Mucosa of descending colon (tissue), 3 donors: Measurements from ENCODE around the gene DLG2. TPM values are rescaled to one million over a fixed set of nuclear protein-coding genes. Genes with fewer than 3 reads are reported as not detected.

Experiments
- ATAC-seq: fragments of 200-7000 bp; cut with Tn5 transposase; one replicate; pipeline ENCODE4 v1.9.1; 2020; ENCODE audit warnings: mild to moderate bottlenecking, moderate library complexity
- DNase-seq, 3 donors: peaks; one replicate each; pipeline ENCODE4 v3.0.0-alpha.2; 2020
- H3K36me3 ChIP-seq: fragments of 200-600 bp; one replicate; pipeline ENCODE4 v1.8.0; 2021; ENCODE audit warnings: low read depth, mild to moderate bottlenecking
- H3K4me1 ChIP-seq: fragments of 200-600 bp; one replicate; pipeline ENCODE4 v1.8.0; 2021; ENCODE audit warnings: low read depth, mild to moderate bottlenecking
- H3K4me3 ChIP-seq: fragments of 200-600 bp; one replicate; pipeline ENCODE4 v1.8.0; 2021; ENCODE audit warnings: mild to moderate bottlenecking
- H3K9me3 ChIP-seq: fragments of 200-600 bp; one replicate; pipeline ENCODE4 v1.8.0; 2021; ENCODE audit warnings: mild to moderate bottlenecking
- CTCF ChIP-seq: fragments of 200-600 bp; IDR thresholded peaks from one replicate; pipeline ENCODE4 v1.8.0; 2022; ENCODE audit warnings: antibody characterized with exemption, mild to moderate bottlenecking
- intact Hi-C, 2 donors: fragments of 100-400 bp; cut with DNase I in 1 of 2; cut with micrococcal nuclease in 1 of 2; formaldehyde crosslinking; loops; one replicate each; pipeline versions ENCODE4 v1.11.0 to v1.11.1; 2022; cut with DNase I, micrococcal nuclease
- total RNA-seq, 3 donors: library from RNA; stranded (reverse); fragmentation: NEBNext Ultra II Directional in 2 of 3; extraction: Animal tissue kit (Norgen Biotek cat#: 25700) in 2 of 3; gene quantifications; one replicate each; pipeline versions ENCODE4 v1.2.1 to v1.2.4, GENCODE V29; 2021 to 2023
- donor health status: DM: no; HTN: no; CAD: no; lungs with moderate emphysema.
- donor health status: DM: no; HTN: no; CAD: no.
- donor health status: DM: no; HTN: yes; CAD: no.

Gene DLG2
- total RNA-seq, 3 donors from 2014 or later = 2.1 to 11.1 (median 2.4) TPM

- H3K4me1 ChIP-seq = no peaks in the 10 kb centered on the region
- DNase-seq = no peak
- no peaks in the 10 kb centered on the region for H3K36me3 ChIP-seq
- no peak overlapping the region for H3K4me3 ChIP-seq
- TF ChIP-seq CTCF = no peak
- intact Hi-C loops = no loop called here
- ATAC-seq = no peak
- H3K9me3 ChIP-seq = no peaks in the 10 kb centered on the region
Measured at GRCh38 chr11:83957038-83957900, 1669.9 kb downstream of the DLG2 start.

GRCh38 chr11:83956119-83956697, 1670.9 kb downstream of the DLG2 start:
- no peaks in the 10 kb centered on the region for H3K36me3 ChIP-seq
- ATAC-seq (no peak), DNase-seq (peak in 1 of 3 donors; percentile 34)
- H3K4me3 ChIP-seq = no peak overlapping the region
- TF ChIP-seq CTCF = no peak
- intact Hi-C loops = no loop called here
- H3K4me1 ChIP-seq = no peaks in the 10 kb centered on the region
- H3K9me3 ChIP-seq = no peaks in the 10 kb centered on the region

GRCh38 chr11:83954780-83955179, 1672.4 kb downstream of the DLG2 start:
- no peaks in the 10 kb centered on the region for H3K36me3 ChIP-seq
- no peak overlapping the region for H3K4me3 ChIP-seq
- intact Hi-C loops = no loop called here
- no peak for TF ChIP-seq CTCF
- no peaks in the 10 kb centered on the region for H3K4me1 ChIP-seq
- no peak for ATAC-seq
- no peak for DNase-seq
- no peaks in the 10 kb centered on the region for H3K9me3 ChIP-seq

GRCh38 chr11:83951521-83951920, 1675.6 kb downstream of the DLG2 start:
- intact Hi-C loops = no loop called here
- no peak for TF ChIP-seq CTCF
- H3K4me1 ChIP-seq = no peaks in the 10 kb centered on the region
- no peaks in the 10 kb centered on the region for H3K36me3 ChIP-seq
- peak; percentile 62 for ATAC-seq
- H3K9me3 ChIP-seq = no peaks in the 10 kb centered on the region
- H3K4me3 ChIP-seq = no peak overlapping the region
- DNase-seq = peak in 1 of 3 donors; percentile 25

GRCh38 chr11:83948200-83948599, 1678.9 kb downstream of the DLG2 start:
- no peak for TF ChIP-seq CTCF
- Histone ChIP-seq H3K4me1 (no peaks in the 10 kb centered on the region), H3K4me3 (no peak overlapping the region), H3K9me3 (no peaks in the 10 kb centered on the region), H3K36me3 (no peaks in the 10 kb centered on the region)
- intact Hi-C loops = no loop called here
- ATAC-seq (no peak), DNase-seq (no peak)
